ENCODE measurements around the gene ENHO. TPM values are rescaled to one million over a fixed set of nuclear protein-coding genes. Genes with fewer than 3 reads are reported as not detected.

Gene ENHO
- total RNA-seq, 1 donor from 2014 or later, result 0.59 TPM

- TF ChIP-seq CTCF (IDR thresholded peaks at IDR 0.05), result no peak
- no peak overlapping the region for H3K4me3 ChIP-seq
- H3K36me3 ChIP-seq, result no peaks in the 10 kb centered on the region
- no peaks in the 10 kb centered on the region for H3K4me1 ChIP-seq
- intact Hi-C loops (cut with DNase I), result no loop called here
- no peak for DNase-seq
- no peaks in the 10 kb centered on the region for H3K9me3 ChIP-seq
- H3K27ac ChIP-seq, result no peak overlapping the region
- no peak for ATAC-seq
- H3K27me3 ChIP-seq (ENCODE audit: low read depth), result no peaks in the 10 kb centered on the region
These were observed 43.3 kb downstream of the ENHO start for GRCh38 chr9:34479431-34479866.

DNA sequence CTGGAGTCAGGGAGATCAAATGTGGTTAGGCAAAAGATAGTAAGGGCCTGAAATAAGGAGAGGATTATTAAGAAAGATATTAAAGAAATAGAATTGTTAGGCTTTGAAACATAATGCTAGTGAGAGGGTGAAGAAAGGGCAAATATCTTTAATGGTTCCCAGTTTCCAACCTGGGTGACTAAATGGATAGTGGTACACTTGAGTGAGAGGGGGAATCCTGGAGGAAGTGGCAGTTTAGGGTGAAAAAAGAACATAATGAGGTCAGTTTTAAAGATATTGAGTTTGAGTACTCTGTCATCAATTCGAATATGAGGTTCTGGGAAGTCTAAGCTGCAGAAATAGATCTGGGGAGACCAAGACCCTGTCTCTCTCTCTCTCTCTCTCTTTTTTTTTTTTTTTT is 45.2 kb downstream of the ENHO start:
- no peak for TF ChIP-seq CTCF (IDR thresholded peaks at IDR 0.05)
- no peaks in the 10 kb centered on the region for H3K27me3 ChIP-seq (ENCODE audit: low read depth)
- no peaks in the 10 kb centered on the region for H3K9me3 ChIP-seq
- H3K36me3 ChIP-seq, result no peaks in the 10 kb centered on the region
- ATAC-seq (no peak), DNase-seq (no peak)
- intact Hi-C loops (cut with DNase I), result no loop called here
- no peaks in the 10 kb centered on the region for H3K4me1 ChIP-seq
- no peak overlapping the region for H3K27ac ChIP-seq
- H3K4me3 ChIP-seq, result no peak overlapping the region

DNA sequence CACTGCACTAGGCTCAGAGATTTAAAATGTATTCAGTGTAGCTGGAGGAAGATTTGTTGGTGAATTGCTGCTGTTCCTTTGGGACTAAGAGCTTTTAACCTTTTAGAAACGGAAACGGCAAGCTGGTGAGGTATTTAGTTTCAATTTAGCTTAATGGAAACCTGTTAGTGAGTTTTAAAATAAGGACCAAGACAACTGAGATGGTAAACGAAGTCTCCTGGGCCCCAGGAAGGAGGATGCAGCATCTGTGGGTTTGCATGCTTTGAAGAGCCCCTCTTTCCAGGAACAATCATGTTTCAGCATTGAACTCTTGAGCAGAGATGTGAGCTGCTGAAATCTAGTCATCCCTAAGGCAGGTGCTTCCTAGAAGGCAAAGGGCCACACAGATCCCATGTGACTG is 47.7 kb downstream of the ENHO start:
- Histone ChIP-seq H3K27ac (no peak overlapping the region), H3K9me3 (no peaks in the 10 kb centered on the region), H3K27me3 (ENCODE audit: low read depth) (no peaks in the 10 kb centered on the region), H3K36me3 (no peaks in the 10 kb centered on the region), H3K4me3 (no peak overlapping the region), H3K4me1 (no peaks in the 10 kb centered on the region)
- no peak for ATAC-seq
- intact Hi-C loops (cut with DNase I), result no loop called here
- no peak for DNase-seq
- TF ChIP-seq CTCF (IDR thresholded peaks at IDR 0.05), result no peak

Other genes starting within 250 kb of the ENHO start
- 1.4 TPM for gene KIF24, start 193.7 kb downstream of the ENHO start, total RNA-seq
- 13.5 TPM for gene NUDT2, start 193.4 kb downstream of the ENHO start, total RNA-seq
- 4.8 TPM for gene MYORG, start 146.1 kb downstream of the ENHO start, total RNA-seq
- gene FAM219A, start 64.4 kb downstream of the ENHO start, total RNA-seq, result 24.5 TPM
- gene DNAI1, start 64.2 kb downstream of the ENHO start, total RNA-seq, result 13.5 TPM
- 2.5 TPM for gene CNTFR, start 66.7 kb upstream of the ENHO start, total RNA-seq
- gene RPP25L, start 89.1 kb upstream of the ENHO start, total RNA-seq, result 16.5 TPM
- gene DCTN3, start 97.5 kb upstream of the ENHO start, total RNA-seq, result 72.2 TPM
- gene ARID3C, start 106.1 kb upstream of the ENHO start, total RNA-seq, result not detected
- 35.0 TPM for gene SIGMAR1, start 114.8 kb upstream of the ENHO start, total RNA-seq
- 51.3 TPM for gene GALT, start 123.7 kb upstream of the ENHO start, total RNA-seq
- gene IL11RA, start 129.2 kb upstream of the ENHO start, total RNA-seq, result 25.7 TPM
- not detected for gene CCL27, start 139.7 kb upstream of the ENHO start, total RNA-seq
- 2.4 TPM for gene CCL19, start 168.3 kb upstream of the ENHO start, total RNA-seq
- gene CCL21, start 187.1 kb upstream of the ENHO start, total RNA-seq, result 138 TPM